ENCODE data around the gene IGFBPL1. TPM values are rescaled to one million over a fixed set of nuclear protein-coding genes. Genes with fewer than 3 reads are reported as not detected.

Gene IGFBPL1
- total RNA-seq, 4 donors from 2014 or later: 1.6 to 3.2 (median 2.5) TPM

GRCh38 chr9:38432922-38433510 is 8.8 kb upstream of the IGFBPL1 start:
- peak; percentile 39 to 69 (median 59) for TF ChIP-seq CTCF (IDR thresholded peaks at IDR 0.05)
- TF ChIP-seq POLR2A (IDR thresholded peaks at IDR 0.05): no peak
- no peaks in the 10 kb centered on the region for H3K4me1 ChIP-seq
- ATAC-seq: no peak
- no peaks in the 10 kb centered on the region for H3K9me3 ChIP-seq
- H3K27ac ChIP-seq: no peak overlapping the region
- no peak overlapping the region for H3K4me3 ChIP-seq
- H3K36me3 ChIP-seq: no peaks in the 10 kb centered on the region
- peaks cover 5% of the 10 kb centered on the region for H3K27me3 ChIP-seq
- 33 to 88% methylated on average over 1 to 3 of the region's 3 CpGs for WGBS, 2 donors (ENCODE audit: low coverage in 1 of 2)

- Histone ChIP-seq H3K4me1 (no peaks in the 10 kb centered on the region), H3K27ac (no peak overlapping the region), H3K4me3 (no peak overlapping the region), H3K9me3 (no peaks in the 10 kb centered on the region), H3K36me3 (no peaks in the 10 kb centered on the region), H3K27me3 (peaks cover 22% of the 10 kb centered on the region)
- TF ChIP-seq POLR2A (IDR thresholded peaks at IDR 0.05) (no peak), CTCF (IDR thresholded peaks at IDR 0.05) (no peak), EP300 (IDR thresholded peaks at IDR 0.05) (no peak), POLR2AphosphoS5 (IDR thresholded peaks at IDR 0.05) (no peak)
- 80% methylated on average over 1 of the region's 4 CpGs; no CpG with 5 or more reads in 1 of the 2 donors for WGBS, 2 donors (ENCODE audit: low coverage in 1 of 2)
- ATAC-seq: no peak
Measured at GRCh38 chr9:38431116-38431515, 6.9 kb upstream of the IGFBPL1 start.

DNA sequence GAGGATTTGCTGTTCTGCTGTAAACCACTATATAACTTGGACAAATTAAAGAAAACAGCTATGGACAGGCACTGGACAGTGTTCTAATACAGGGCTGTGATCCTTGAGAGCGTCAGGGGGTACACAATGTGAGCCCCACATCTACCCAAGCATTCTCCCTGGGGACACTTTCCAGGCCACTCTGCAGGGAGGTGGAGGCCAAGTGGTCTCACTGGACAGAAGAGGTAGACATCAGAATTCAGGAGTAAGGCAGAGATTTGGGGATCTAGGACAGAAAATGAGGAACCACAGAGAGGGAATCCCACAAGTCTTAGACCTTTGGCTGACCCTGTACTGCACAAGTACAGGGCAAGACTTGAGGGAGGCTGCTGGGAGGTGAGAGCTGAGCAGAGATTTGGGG is 3.8 kb upstream of the IGFBPL1 start:
- no peak for ATAC-seq
- 86% methylated on average over 1 of the region's 1 CpG; no CpG with 5 or more reads in 1 of the 2 donors for WGBS, 2 donors (ENCODE audit: low coverage in 1 of 2)
- Histone ChIP-seq H3K4me1 (peaks cover 0 to 19% (median 4%) of the 10 kb centered on the region in 3 donors), H3K27ac (no peak overlapping the region), H3K27me3 (peaks cover 52% of the 10 kb centered on the region), H3K36me3 (no peaks in the 10 kb centered on the region), H3K9me3 (no peaks in the 10 kb centered on the region), H3K4me3 (no peak overlapping the region)
- no peak for TF ChIP-seq POLR2A (IDR thresholded peaks at IDR 0.05)
- no peak for TF ChIP-seq POLR2AphosphoS5 (IDR thresholded peaks at IDR 0.05)
- no peak for TF ChIP-seq EP300 (IDR thresholded peaks at IDR 0.05)
- no peak for TF ChIP-seq CTCF (IDR thresholded peaks at IDR 0.05)

- ATAC-seq: no peak
- Histone ChIP-seq H3K4me1 (peaks cover 0 to 19% (median 4%) of the 10 kb centered on the region in 3 donors), H3K4me3 (no peak overlapping the region), H3K36me3 (no peaks in the 10 kb centered on the region), H3K27ac (no peak overlapping the region), H3K9me3 (no peaks in the 10 kb centered on the region), H3K27me3 (peaks cover 70% of the 10 kb centered on the region)
- WGBS, 2 donors (ENCODE audit: low coverage in 1 of 2): 35 to 72% methylated on average over 3 to 4 of the region's 4 CpGs
- TF ChIP-seq EP300 (IDR thresholded peaks at IDR 0.05) (no peak), POLR2A (IDR thresholded peaks at IDR 0.05) (no peak), POLR2AphosphoS5 (IDR thresholded peaks at IDR 0.05) (no peak), CTCF (IDR thresholded peaks at IDR 0.05) (no peak)
Measured at GRCh38 chr9:38424918-38425317, 664 bp upstream of the IGFBPL1 start.

DNA sequence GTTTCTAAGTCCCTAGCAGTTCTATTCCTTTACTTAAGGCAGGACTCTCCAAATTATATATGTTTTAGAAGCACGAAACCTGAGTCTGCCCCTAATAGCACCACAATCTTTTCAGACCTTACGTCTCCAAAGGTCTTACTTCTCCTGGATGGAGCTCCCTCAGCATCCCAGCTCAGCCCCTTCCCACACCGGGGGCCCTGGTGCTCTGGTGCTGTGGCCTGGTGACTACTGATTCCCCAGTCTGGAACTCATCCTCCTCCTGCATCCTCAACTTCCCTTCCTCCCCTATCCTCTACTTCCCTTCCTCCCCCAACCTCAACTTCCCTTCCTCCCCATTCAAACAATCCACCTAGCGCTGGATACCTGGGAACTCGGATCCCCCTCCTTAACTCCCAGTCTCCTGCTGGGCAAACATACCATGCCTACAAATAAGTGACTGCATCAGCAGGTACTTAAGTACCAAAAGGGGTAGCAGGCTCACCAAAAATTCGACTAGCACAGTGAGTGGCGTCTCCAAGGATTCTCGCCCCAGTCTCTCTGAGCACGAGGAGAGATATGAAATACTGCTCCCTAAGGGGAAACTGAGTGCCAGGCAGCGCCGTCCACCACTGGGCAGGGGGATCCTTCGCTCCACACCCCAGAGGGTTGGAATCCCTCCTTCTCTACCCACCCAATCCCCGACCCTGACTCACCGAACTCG is 831 bp downstream of the IGFBPL1 start:
- Histone ChIP-seq H3K4me3 (peak overlapping the region in 1 of 2 donors; percentile 53), H3K27me3 (peaks cover 69% of the 10 kb centered on the region), H3K9me3 (no peaks in the 10 kb centered on the region), H3K4me1 (peaks cover 0 to 19% (median 4%) of the 10 kb centered on the region in 3 donors), H3K27ac (peak overlapping the region in 1 of 4 donors; percentile 47), H3K36me3 (no peaks in the 10 kb centered on the region)
- TF ChIP-seq CTCF (IDR thresholded peaks at IDR 0.05) (no peak), EP300 (IDR thresholded peaks at IDR 0.05) (no peak), POLR2AphosphoS5 (IDR thresholded peaks at IDR 0.05) (no peak), POLR2A (IDR thresholded peaks at IDR 0.05) (no peak)
- WGBS, 2 donors (ENCODE audit: low coverage in 1 of 2): 48 to 51% methylated on average over 5 to 6 of the region's 15 CpGs
- no peak for ATAC-seq

Measured in gastroesophageal sphincter (tissue), 4 donors.